Caco-2 (cell line): Measurements from ENCODE around the gene SIM2. TPM values are rescaled to one million over a fixed set of nuclear protein-coding genes. Genes with fewer than 3 reads are reported as not detected.

Experiments used
- BruUV-seq: library from RNA; stranded (reverse); fragments of 400-500 nt; replicated peaks from 2 replicates; lab custom pipeline; 2021; lab: Mats Ljungman, UMichigan
- CTCF ChIA-PET: fragments of 300-600 bp; sonication (Branson Sonifier 250); formaldehyde crosslinking; loops from one replicate; lab custom pipeline; 2022; ENCODE audit warnings: antibody characterized with exemption; lab: Charles Lee
- POLR2A ChIA-PET: fragments of 300-600 bp; sonication (Branson Sonifier 250); formaldehyde crosslinking; loops from one replicate; lab custom pipeline; 2022; ENCODE audit warnings: antibody characterized with exemption; lab: Charles Lee
- DNase-seq, 2 experiments: peaks; one replicate each; pipeline versions ENCODE4 v3.0.0 to v3.0.0-alpha.2; 2020 to 2022
- H3K27me3 ChIP-seq: replicated peaks from 2 replicates; pipeline ENCODE4 v1.6.0; 2011; ENCODE audit warnings: low read length; ENCODE audit not compliant: control insufficient read depth, insufficient read depth
- H3K36me3 ChIP-seq: 2 replicates; pipeline ENCODE4 v1.5.1; 2011; ENCODE audit warnings: low read length; ENCODE audit not compliant: control insufficient read depth, insufficient read depth
- H3K4me1 ChIP-seq: fragments of 250-450 bp; sonication (Bioruptor Pico); 2 replicates; pipeline ENCODE4 v1.5.1; 2020; ENCODE audit warnings: mild to moderate bottlenecking
- H3K4me3 ChIP-seq: 2 replicates; pipeline ENCODE4 v1.5.1; 2011; ENCODE audit warnings: low read depth, mild to moderate bottlenecking, control low read depth, low read length
- H3K9me3 ChIP-seq: fragments of 250-450 bp; sonication (Bioruptor Pico); 2 replicates; pipeline ENCODE4 v1.5.1; 2020; ENCODE audit warnings: mild to moderate bottlenecking, moderate library complexity
- H3K27ac Mint-ChIP-seq: one replicate; pipeline ENCODE4 v1.8.0; 2022; ENCODE audit warnings: mixed read lengths; ENCODE audit not compliant: unreplicated experiment
- H3K27me3 Mint-ChIP-seq: one replicate; pipeline ENCODE4 v1.8.0; 2022; ENCODE audit warnings: mixed read lengths; ENCODE audit not compliant: insufficient read depth, unreplicated experiment
- H3K36me3 Mint-ChIP-seq: one replicate; pipeline ENCODE4 v1.8.0; 2022; ENCODE audit warnings: mild to moderate bottlenecking, mixed read lengths; ENCODE audit not compliant: insufficient read depth, unreplicated experiment
- H3K4me1 Mint-ChIP-seq: one replicate; pipeline ENCODE4 v1.8.0; 2022; ENCODE audit warnings: low read depth, mixed read lengths; ENCODE audit not compliant: unreplicated experiment
- H3K4me3 Mint-ChIP-seq: one replicate; pipeline ENCODE4 v1.8.0; 2022; ENCODE audit warnings: mild to moderate bottlenecking, moderate library complexity, mixed read lengths; ENCODE audit not compliant: unreplicated experiment
- H3K9me3 Mint-ChIP-seq: one replicate; pipeline ENCODE4 v1.8.0; 2022; ENCODE audit warnings: mixed read lengths; ENCODE audit not compliant: unreplicated experiment
- CTCF ChIP-seq, 2 experiments: fragments of 200-600 bp in 1 of 2; IDR thresholded peaks; 1 replicate in 1 of 2; 2 replicates in 1 of 2; pipeline versions ENCODE4 v1.5.1 to v1.8.0; 2011 to 2022; ENCODE audit warnings: antibody characterized with exemption in 1 of 2, control low read depth in 1 of 2, inconsistent platforms in 1 of 2, low read depth in 1 of 2, low read length in 1 of 2, mild to moderate bottlenecking in 1 of 2, moderate library complexity in 1 of 2; ENCODE audit not compliant: insufficient read depth in 1 of 2, severe bottlenecking in 1 of 2, unreplicated experiment in 1 of 2
- intact Hi-C: fragments of 100-400 bp; cut with micrococcal nuclease; formaldehyde crosslinking; loops from one replicate; pipeline ENCODE4 v1.10.0; 2022; ENCODE audit not compliant: unreplicated experiment
- total RNA-seq: library from RNA; stranded (reverse); gene quantifications from 2 replicates; pipeline ENCODE4 v1.2.3, GENCODE V29; 2022

Gene SIM2
- total RNA-seq, 1 experiment from 2014 or later, result 9.4 TPM

- Mint-ChIP-seq H3K27ac (no peak overlapping the region), H3K4me1 (no peaks in the 10 kb centered on the region), H3K27me3 (no peaks in the 10 kb centered on the region), H3K9me3 (no peaks in the 10 kb centered on the region), H3K36me3 (peaks cover 7% of the 10 kb centered on the region), H3K4me3 (no peak overlapping the region)
- TF ChIP-seq CTCF (IDR thresholded peaks at IDR 0.05; ENCODE audit: insufficient read depth in 1 of 2, low read depth in 1 of 2, low read length in 1 of 2, severe bottlenecking in 1 of 2, unreplicated experiment in 1 of 2), result no peak
- CTCF ChIA-PET, result no interaction called here
- no peak for DNase-seq
- Histone ChIP-seq H3K9me3 (no peaks in the 10 kb centered on the region), H3K27me3 (no peaks in the 10 kb centered on the region), H3K36me3 (0 out of 2 replicates have a peak, but pooled peaks cover 2% of the 10 kb centered on the region), H3K4me3 (no peak overlapping the region), H3K4me1 (no peaks in the 10 kb centered on the region)
- POLR2A ChIA-PET, result no interaction called here
- no TSS peak for BruUV-seq
- intact Hi-C loops, result no loop called here
These were observed 14.8 kb downstream of the SIM2 start for GRCh38 chr21:36713746-36714145.

- ChIA-PET CTCF (no interaction called here), POLR2A (no interaction called here)
- no peak for TF ChIP-seq CTCF (IDR thresholded peaks at IDR 0.05; ENCODE audit: insufficient read depth in 1 of 2, low read depth in 1 of 2, low read length in 1 of 2, severe bottlenecking in 1 of 2, unreplicated experiment in 1 of 2)
- no peak overlapping the region for H3K4me3 Mint-ChIP-seq
- Histone ChIP-seq H3K27me3 (no peaks in the 10 kb centered on the region), H3K4me3 (no peak overlapping the region), H3K9me3 (no peaks in the 10 kb centered on the region), H3K4me1 (no peaks in the 10 kb centered on the region), H3K36me3 (0 out of 2 replicates have a peak, but pooled peaks cover 2% of the 10 kb centered on the region)
- no peaks in the 10 kb centered on the region for H3K27me3 Mint-ChIP-seq
- peaks cover 7% of the 10 kb centered on the region for H3K36me3 Mint-ChIP-seq
- H3K27ac Mint-ChIP-seq, result no peak overlapping the region
- H3K9me3 Mint-ChIP-seq, result no peaks in the 10 kb centered on the region
- H3K4me1 Mint-ChIP-seq, result no peaks in the 10 kb centered on the region
- DNase-seq, result no peak
- BruUV-seq, result no TSS peak
- intact Hi-C loops, result no loop called here
These were observed 17.5 kb downstream of the SIM2 start for GRCh38 chr21:36716387-36716786.

GRCh38 chr21:36716836-36717235 lies 17.9 kb downstream of the SIM2 start:
- Mint-ChIP-seq H3K27ac (no peak overlapping the region), H3K4me1 (no peaks in the 10 kb centered on the region), H3K4me3 (no peak overlapping the region), H3K36me3 (peaks cover 7% of the 10 kb centered on the region), H3K9me3 (no peaks in the 10 kb centered on the region), H3K27me3 (no peaks in the 10 kb centered on the region)
- CTCF ChIA-PET, result no interaction called here
- no peak for TF ChIP-seq CTCF (IDR thresholded peaks at IDR 0.05; ENCODE audit: insufficient read depth in 1 of 2, low read depth in 1 of 2, low read length in 1 of 2, severe bottlenecking in 1 of 2, unreplicated experiment in 1 of 2)
- POLR2A ChIA-PET, result no interaction called here
- no peak overlapping the region for H3K4me3 ChIP-seq
- intact Hi-C loops, result no loop called here
- H3K4me1 ChIP-seq, result no peaks in the 10 kb centered on the region
- BruUV-seq, result no TSS peak
- H3K27me3 ChIP-seq, result no peaks in the 10 kb centered on the region
- no peaks in the 10 kb centered on the region for H3K9me3 ChIP-seq
- H3K36me3 ChIP-seq, result 0 out of 2 replicates have a peak, but pooled peaks cover 2% of the 10 kb centered on the region
- DNase-seq, result no peak
